ENCODE data around the gene HOXA10. TPM values are rescaled to one million over a fixed set of nuclear protein-coding genes. Genes with fewer than 3 reads are reported as not detected.

Gene HOXA10
- total RNA-seq, 1 experiment from 2014 or later, result not detected

DNA sequence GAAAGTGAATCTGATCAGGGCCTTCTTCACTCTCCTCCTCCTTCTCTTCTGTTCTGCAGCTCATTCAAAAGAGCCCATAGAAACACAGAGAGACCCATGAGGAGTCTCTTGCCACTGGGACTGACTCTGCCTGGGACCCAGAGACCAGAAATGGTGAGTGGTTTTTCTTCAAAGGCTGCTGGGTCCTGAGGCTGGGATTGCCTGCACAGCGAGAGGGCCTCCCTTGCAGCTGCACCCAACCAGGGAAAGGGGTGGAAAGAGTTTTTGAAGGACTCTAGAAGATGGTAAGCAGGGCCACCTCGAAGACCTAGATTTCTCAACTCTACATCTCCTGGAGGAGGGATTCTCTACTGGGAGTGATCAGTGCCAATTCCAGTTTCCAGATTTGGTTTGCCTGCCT is 41.2 kb upstream of the HOXA10 start:
- Mint-ChIP-seq H3K4me1 (peaks cover 16 to 29% of the 10 kb centered on the region in 2 experiments), H3K27me3 (ENCODE audit: low read depth) (peaks cover 100% of the 10 kb centered on the region), H3K9me3 (peaks cover 0 to 3% of the 10 kb centered on the region in 2 experiments; a peak in 2 of 5 replicates), H3K36me3 (ENCODE audit: insufficient read depth in 1 of 3, low read depth in 3 of 3) (no peaks in the 10 kb centered on the region), H3K27ac (no peak overlapping the region), H3K4me3 (no peak overlapping the region)
- peaks cover 8% of the 10 kb centered on the region for H3K23me2 ChIP-seq (ENCODE audit: insufficient read length, low read depth, low read length, poor library complexity, severe bottlenecking)
- H3K14ac ChIP-seq (ENCODE audit: insufficient read depth, low read length), result no peak overlapping the region
- H3T11ph ChIP-seq (ENCODE audit: low read length), result no peak overlapping the region
- H4K8ac ChIP-seq (replicated peaks; ENCODE audit: insufficient read length, low read depth, low read length), result no peak overlapping the region
- H2AK5ac ChIP-seq (ENCODE audit: insufficient read length, low read length), result no peak overlapping the region
- no peaks in the 10 kb centered on the region for H3K79me2 ChIP-seq (ENCODE audit: insufficient read depth, low read length)
- no peak overlapping the region for H3K4ac ChIP-seq (ENCODE audit: low read depth, low read length)
- H4K5ac ChIP-seq (ENCODE audit: insufficient read length, low read depth, low read length), result no peak overlapping the region
- no peak overlapping the region for H2BK120ac ChIP-seq (ENCODE audit: low read depth, low read length, poor library complexity, severe bottlenecking)
- H3K4me1 ChIP-seq (ENCODE audit: insufficient read depth, low read length), result no peaks in the 10 kb centered on the region; the same call in 1 of the 2 replicates
- DNase-seq, result no peak
- H2BK15ac ChIP-seq (ENCODE audit: low read depth, low read length), result no peak overlapping the region
- TF ChIP-seq, protein P1, sequence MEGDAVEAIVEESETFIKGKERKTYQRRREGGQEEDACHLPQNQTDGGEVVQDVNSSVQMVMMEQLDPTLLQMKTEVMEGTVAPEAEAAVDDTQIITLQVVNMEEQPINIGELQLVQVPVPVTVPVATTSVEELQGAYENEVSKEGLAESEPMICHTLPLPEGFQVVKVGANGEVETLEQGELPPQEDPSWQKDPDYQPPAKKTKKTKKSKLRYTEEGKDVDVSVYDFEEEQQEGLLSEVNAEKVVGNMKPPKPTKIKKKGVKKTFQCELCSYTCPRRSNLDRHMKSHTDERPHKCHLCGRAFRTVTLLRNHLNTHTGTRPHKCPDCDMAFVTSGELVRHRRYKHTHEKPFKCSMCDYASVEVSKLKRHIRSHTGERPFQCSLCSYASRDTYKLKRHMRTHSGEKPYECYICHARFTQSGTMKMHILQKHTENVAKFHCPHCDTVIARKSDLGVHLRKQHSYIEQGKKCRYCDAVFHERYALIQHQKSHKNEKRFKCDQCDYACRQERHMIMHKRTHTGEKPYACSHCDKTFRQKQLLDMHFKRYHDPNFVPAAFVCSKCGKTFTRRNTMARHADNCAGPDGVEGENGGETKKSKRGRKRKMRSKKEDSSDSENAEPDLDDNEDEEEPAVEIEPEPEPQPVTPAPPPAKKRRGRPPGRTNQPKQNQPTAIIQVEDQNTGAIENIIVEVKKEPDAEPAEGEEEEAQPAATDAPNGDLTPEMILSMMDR (conservative IDR thresholded peaks at IDR 0.05), result no peak
- H3K56ac ChIP-seq (ENCODE audit: insufficient read length, low read depth, low read length), result no peak overlapping the region
- no peak overlapping the region for H2BK20ac ChIP-seq (ENCODE audit: low read depth, low read length, poor library complexity, severe bottlenecking)
- H3K79me1 ChIP-seq (ENCODE audit: insufficient read depth, low read depth, low read length, poor library complexity, severe bottlenecking), result no peaks in the 10 kb centered on the region
- H2BK12ac ChIP-seq (ENCODE audit: insufficient read length, low read depth, low read length), result no peak overlapping the region
- no peak overlapping the region for H4K91ac ChIP-seq (ENCODE audit: insufficient read length, low read depth, low read length)
- WGBS (ENCODE audit: extremely low coverage, insufficient read length, low lambda C conversion rate), result no CpG with 5 or more reads among the region's 2 CpGs
- no peak overlapping the region for H2AFZ ChIP-seq (ENCODE audit: low read length)
- H3K9me3 ChIP-seq (ENCODE audit: control insufficient read depth, low read depth, low read length), result no peaks in the 10 kb centered on the region
- H3K27me3 ChIP-seq (ENCODE audit: insufficient read depth, low read length), result peaks cover 86% of the 10 kb centered on the region
- H3K27ac ChIP-seq (ENCODE audit: insufficient read length, low read depth, low read length), result no peak overlapping the region
- H3K18ac ChIP-seq (ENCODE audit: insufficient read length, low read depth, low read length), result no peak overlapping the region
- H3K4me2 ChIP-seq (ENCODE audit: insufficient read depth, insufficient read length, low read length), result no peak overlapping the region
- no peaks in the 10 kb centered on the region for H4K20me1 ChIP-seq (ENCODE audit: control insufficient read depth, insufficient read depth, insufficient read length)
- no peak overlapping the region for H3K9ac ChIP-seq (ENCODE audit: extremely low read depth, insufficient read length, low read length)
- no peak overlapping the region for H2BK5ac ChIP-seq (ENCODE audit: insufficient read length, low read length)
- no peak overlapping the region for H3K23ac ChIP-seq (ENCODE audit: insufficient read length, low read depth, low read length)
